GM19467 (cell line): ENCODE measurements around the gene NECTIN4.
A peak's percentile ranks its signal among the peaks of the same experiment; 100 is the strongest.
"Not testable (repeated sequence)": the region's sequence is repeated elsewhere in the genome, so short reads cannot be mapped to it uniquely, and the experiment has no call there.

ENCODE experiments used
- ATAC-seq: cut with Tn5 transposase; IDR thresholded peaks from one replicate; pipeline ENCODE4 v1.9.1; 2021; ENCODE audit warnings: mild to moderate bottlenecking, moderate library complexity; ENCODE audit not compliant: unreplicated experiment

The NECTIN4 gene

GRCh38 chr1:161033751-161034150 is 55.6 kb downstream of the NECTIN4 start:
- ATAC-seq = no peak

- no peak for ATAC-seq
Observed at GRCh38 chr1:161032409-161032808, 56.9 kb downstream of the NECTIN4 start.

- no peak for ATAC-seq
Observed at GRCh38 chr1:161031874-161032273, 57.5 kb downstream of the NECTIN4 start.

GRCh38 chr1:161029466-161029865 is 59.9 kb downstream of the NECTIN4 start:
- ATAC-seq = not testable (repeated sequence)

- ATAC-seq = not testable (repeated sequence)
Observed at GRCh38 chr1:161026954-161027353, 62.4 kb downstream of the NECTIN4 start.

GRCh38 chr1:161022432-161022831 is 66.9 kb downstream of the NECTIN4 start:
- not testable (repeated sequence) for ATAC-seq

- no peak for ATAC-seq
Observed at GRCh38 chr1:161021970-161022353, 67.4 kb downstream of the NECTIN4 start.

GRCh38 chr1:161021165-161021969 is 68.0 kb downstream of the NECTIN4 start:
- ATAC-seq = peak; percentile 75
